Measurements from ENCODE around the gene AGPAT4. TPM values are rescaled to one million over a fixed set of nuclear protein-coding genes. Genes with fewer than 3 reads are reported as not detected.

The AGPAT4 gene
- total RNA-seq, 1 donor from 2014 or later: 24.4 TPM

GRCh38 chr6:161195386-161195785 is 78.5 kb downstream of the AGPAT4 start:
- H3K9me3 Mint-ChIP-seq: peaks cover 14% of the 10 kb centered on the region
- TF ChIP-seq, protein P1, sequence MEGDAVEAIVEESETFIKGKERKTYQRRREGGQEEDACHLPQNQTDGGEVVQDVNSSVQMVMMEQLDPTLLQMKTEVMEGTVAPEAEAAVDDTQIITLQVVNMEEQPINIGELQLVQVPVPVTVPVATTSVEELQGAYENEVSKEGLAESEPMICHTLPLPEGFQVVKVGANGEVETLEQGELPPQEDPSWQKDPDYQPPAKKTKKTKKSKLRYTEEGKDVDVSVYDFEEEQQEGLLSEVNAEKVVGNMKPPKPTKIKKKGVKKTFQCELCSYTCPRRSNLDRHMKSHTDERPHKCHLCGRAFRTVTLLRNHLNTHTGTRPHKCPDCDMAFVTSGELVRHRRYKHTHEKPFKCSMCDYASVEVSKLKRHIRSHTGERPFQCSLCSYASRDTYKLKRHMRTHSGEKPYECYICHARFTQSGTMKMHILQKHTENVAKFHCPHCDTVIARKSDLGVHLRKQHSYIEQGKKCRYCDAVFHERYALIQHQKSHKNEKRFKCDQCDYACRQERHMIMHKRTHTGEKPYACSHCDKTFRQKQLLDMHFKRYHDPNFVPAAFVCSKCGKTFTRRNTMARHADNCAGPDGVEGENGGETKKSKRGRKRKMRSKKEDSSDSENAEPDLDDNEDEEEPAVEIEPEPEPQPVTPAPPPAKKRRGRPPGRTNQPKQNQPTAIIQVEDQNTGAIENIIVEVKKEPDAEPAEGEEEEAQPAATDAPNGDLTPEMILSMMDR (conservative IDR thresholded peaks at IDR 0.05): no peak
- no peak for DNase-seq (ENCODE audit: extremely low spot score, unreplicated experiment)
- no peak overlapping the region for H3K27ac Mint-ChIP-seq
- peaks cover 17% of the 10 kb centered on the region for H3K36me3 Mint-ChIP-seq
- H3K27me3 Mint-ChIP-seq: no peaks in the 10 kb centered on the region
- no peak overlapping the region for H3K4me3 Mint-ChIP-seq
- H3K4me1 Mint-ChIP-seq (ENCODE audit: unreplicated experiment): peaks cover 5% of the 10 kb centered on the region

GRCh38 chr6:161194374-161194773 is 79.5 kb downstream of the AGPAT4 start:
- DNase-seq (ENCODE audit: extremely low spot score, unreplicated experiment): no peak
- Mint-ChIP-seq H3K4me1 (ENCODE audit: unreplicated experiment) (peaks cover 5% of the 10 kb centered on the region), H3K27me3 (no peaks in the 10 kb centered on the region), H3K27ac (no peak overlapping the region), H3K9me3 (peaks cover 20% of the 10 kb centered on the region), H3K4me3 (no peak overlapping the region), H3K36me3 (peaks cover 20% of the 10 kb centered on the region)
- TF ChIP-seq, protein P1 (conservative IDR thresholded peaks at IDR 0.05): no peak

DNA sequence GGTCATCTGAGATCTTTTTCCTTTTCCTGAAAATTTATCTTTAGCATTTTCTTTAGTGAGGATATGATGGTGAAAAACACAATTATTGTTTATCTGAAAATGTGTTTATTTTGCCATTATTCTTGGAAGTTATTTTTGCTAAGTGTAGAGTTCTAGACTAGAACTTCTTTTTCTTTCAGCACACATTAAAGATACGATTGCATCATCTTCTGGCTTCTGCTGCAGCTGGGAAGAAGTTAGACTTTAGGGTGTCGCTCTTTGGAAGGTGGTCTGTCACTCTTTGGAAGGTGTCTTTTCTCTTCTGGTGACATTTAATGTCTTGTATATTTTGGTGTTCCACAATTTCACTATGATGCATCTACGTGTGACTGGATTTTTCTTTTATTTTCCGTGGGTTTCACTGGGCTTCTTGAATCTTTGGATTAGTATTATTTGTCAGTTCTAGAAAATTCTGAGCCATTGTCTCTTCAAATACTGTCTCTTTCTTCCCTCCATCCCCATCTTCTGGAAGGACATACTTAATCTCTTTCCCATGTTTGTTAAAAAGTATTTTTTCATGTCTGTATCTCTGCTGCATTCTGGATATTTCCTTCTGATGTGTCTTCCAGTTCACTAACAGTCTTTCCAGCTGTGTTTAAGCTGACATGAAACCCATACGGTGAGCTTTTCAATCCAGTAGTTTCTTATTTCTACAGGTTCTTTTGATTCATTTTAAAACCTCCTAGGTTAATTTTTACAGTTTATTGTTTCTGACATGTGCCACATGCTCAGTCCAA is 81.0 kb downstream of the AGPAT4 start:
- H3K9me3 Mint-ChIP-seq: peaks cover 20% of the 10 kb centered on the region
- peaks cover 5% of the 10 kb centered on the region for H3K4me1 Mint-ChIP-seq (ENCODE audit: unreplicated experiment)
- H3K27ac Mint-ChIP-seq: no peak overlapping the region
- TF ChIP-seq, protein P1 (conservative IDR thresholded peaks at IDR 0.05): no peak
- H3K27me3 Mint-ChIP-seq: no peaks in the 10 kb centered on the region
- DNase-seq (ENCODE audit: extremely low spot score, unreplicated experiment): no peak
- no peak overlapping the region for H3K4me3 Mint-ChIP-seq
- H3K36me3 Mint-ChIP-seq: peaks cover 25% of the 10 kb centered on the region

DNA sequence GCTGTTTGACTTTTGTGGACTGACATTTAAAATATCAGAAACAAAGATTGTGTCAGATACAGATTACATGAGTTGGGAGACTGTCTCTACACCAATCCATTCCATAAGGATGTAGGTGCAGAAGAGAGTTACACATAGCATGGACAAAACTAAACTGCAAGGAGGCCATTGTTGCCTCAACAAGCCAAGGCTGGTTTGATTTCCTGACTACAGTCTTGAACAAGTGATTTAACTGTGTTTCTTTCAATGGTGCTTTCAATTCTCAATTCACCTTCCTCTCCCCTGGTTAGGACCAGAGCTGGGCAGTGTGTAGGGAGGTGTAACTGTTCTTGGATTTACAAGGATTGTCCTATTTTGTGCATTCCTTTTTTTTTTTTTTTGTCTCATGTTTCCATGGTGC is 82.2 kb downstream of the AGPAT4 start:
- Mint-ChIP-seq H3K4me1 (ENCODE audit: unreplicated experiment) (peaks cover 5% of the 10 kb centered on the region), H3K27ac (no peak overlapping the region), H3K9me3 (peaks cover 21% of the 10 kb centered on the region), H3K36me3 (peaks cover 32% of the 10 kb centered on the region), H3K27me3 (no peaks in the 10 kb centered on the region), H3K4me3 (no peak overlapping the region)
- TF ChIP-seq, protein P1 (conservative IDR thresholded peaks at IDR 0.05): no peak
- no peak for DNase-seq (ENCODE audit: extremely low spot score, unreplicated experiment)

DNA sequence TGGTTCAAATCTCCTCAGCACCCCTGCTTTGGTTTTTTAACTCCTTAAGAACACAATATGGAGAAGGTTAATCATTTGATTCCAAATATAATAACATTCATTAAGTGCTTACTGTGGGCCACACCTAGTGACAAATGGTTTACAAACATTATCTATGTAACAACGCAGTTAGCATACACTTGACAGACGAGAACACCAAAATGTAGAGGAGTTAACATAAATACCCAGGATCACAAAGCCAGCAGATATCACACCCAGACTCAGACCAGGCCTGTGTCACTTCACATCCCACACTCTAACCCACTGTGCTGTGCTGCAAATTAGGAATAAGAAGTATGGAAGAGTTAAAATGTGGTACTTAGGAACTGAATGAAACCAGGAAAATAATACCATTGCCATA is 82.9 kb downstream of the AGPAT4 start:
- Mint-ChIP-seq H3K27me3 (no peaks in the 10 kb centered on the region), H3K4me1 (ENCODE audit: unreplicated experiment) (peaks cover 5% of the 10 kb centered on the region), H3K27ac (no peak overlapping the region), H3K9me3 (peaks cover 21% of the 10 kb centered on the region), H3K36me3 (peaks cover 38% of the 10 kb centered on the region), H3K4me3 (no peak overlapping the region)
- TF ChIP-seq, protein P1 (conservative IDR thresholded peaks at IDR 0.05): no peak
- no peak for DNase-seq (ENCODE audit: extremely low spot score, unreplicated experiment)
